A673 (cell line): ENCODE measurements around the gene MOGAT3. TPM values are rescaled to one million over a fixed set of nuclear protein-coding genes. Genes with fewer than 3 reads are reported as not detected.

Experiments used
- BruUV-seq: library from RNA; stranded (reverse); fragments of 400-500 nt; replicated peaks from 2 replicates; lab custom pipeline; 2021; lab: Mats Ljungman, UMichigan
- CTCF ChIA-PET: fragments of 300-600 bp; sonication (Branson Sonifier 250); formaldehyde crosslinking; loops from one replicate; lab custom pipeline; 2022; ENCODE audit warnings: antibody characterized with exemption; lab: Charles Lee
- POLR2A ChIA-PET: fragments of 300-600 bp; sonication (Branson Sonifier 250); formaldehyde crosslinking; loops from one replicate; lab custom pipeline; 2022; ENCODE audit warnings: antibody characterized with exemption; ENCODE audit not compliant: low non-redundant PET; lab: Charles Lee
- DNase-seq: peaks from one replicate; pipeline ENCODE4 v3.0.0-alpha.2; 2015; ENCODE audit warnings: low spot score
- H3K27ac ChIP-seq: fragments of 200-600 bp; sonication (generic); 2 replicates; pipeline ENCODE4 v1.5.1; 2016; ENCODE audit warnings: mixed run types, low read depth, mild to moderate bottlenecking, mixed read lengths, antibody characterized with exemption, low read length; ENCODE audit not compliant: poor library complexity, severe bottlenecking
- H3K27me3 ChIP-seq: fragments of 200-600 bp; sonication (generic); replicated peaks from 2 replicates; pipeline ENCODE4 v1.6.1; 2017; ENCODE audit warnings: mixed run types, low read depth, mild to moderate bottlenecking, mixed read lengths, antibody characterized with exemption, low read length; ENCODE audit not compliant: insufficient read depth, poor library complexity
- H3K36me3 ChIP-seq: fragments of 200-600 bp; sonication (generic); 2 replicates; pipeline ENCODE4 v1.6.1; 2016; ENCODE audit warnings: mixed run types, mild to moderate bottlenecking, mixed read lengths, antibody characterized with exemption, low read length; ENCODE audit not compliant: insufficient read depth, poor library complexity, severe bottlenecking
- H3K4me1 ChIP-seq: fragments of 200-600 bp; sonication (generic); 2 replicates; pipeline ENCODE4 v1.6.1; 2017; ENCODE audit warnings: mixed run types, mild to moderate bottlenecking, mixed read lengths, antibody characterized with exemption, low read length; ENCODE audit not compliant: insufficient read depth, poor library complexity, severe bottlenecking
- H3K4me3 ChIP-seq: fragments of 200-600 bp; sonication (generic); 2 replicates; pipeline ENCODE4 v1.5.1; 2016; ENCODE audit warnings: low read depth, mixed run types, mild to moderate bottlenecking, mixed read lengths, low read length; ENCODE audit not compliant: poor library complexity, severe bottlenecking
- H3K9me3 ChIP-seq: fragments of 200-600 bp; sonication (generic); 2 replicates; pipeline ENCODE4 v1.6.1; 2016; ENCODE audit warnings: mixed run types, low read depth, mild to moderate bottlenecking, mixed read lengths, antibody characterized with exemption, low read length; ENCODE audit not compliant: poor library complexity, severe bottlenecking
- CTCF ChIP-seq: fragments of 300-800, 200-600 bp; sonication (generic); conservative IDR thresholded peaks from 2 replicates; pipeline ENCODE4 v1.5.1; 2017; ENCODE audit warnings: low read depth, mild to moderate bottlenecking, antibody characterized with exemption, low read length, moderate library complexity, mixed read lengths
- EZH2 ChIP-seq: fragments of 200-600 bp; sonication (generic); IDR thresholded peaks from 2 replicates; pipeline ENCODE4 v1.6.1; 2017; ENCODE audit warnings: borderline replicate concordance, low read depth, mild to moderate bottlenecking, mixed read lengths, antibody characterized with exemption, low read length; ENCODE audit not compliant: poor library complexity, severe bottlenecking
- intact Hi-C: fragments of 100-400 bp; cut with micrococcal nuclease; formaldehyde crosslinking; loops from one replicate; pipeline ENCODE4 v1.10.0; 2022; ENCODE audit not compliant: unreplicated experiment
- total RNA-seq: library from RNA; stranded (reverse); gene quantifications from 2 replicates; pipeline ENCODE4 v1.2.3, GENCODE V29; 2021

The MOGAT3 gene
- total RNA-seq, 1 experiment from 2014 or later: not detected

- BruUV-seq: no TSS peak
These were observed 27.0 kb downstream of the MOGAT3 start for GRCh38 chr7:101173752-101174244.

GRCh38 chr7:101172854-101173751, 27.7 kb downstream of the MOGAT3 start:
- TF ChIP-seq EZH2 (no peak), CTCF (no peak)
- intact Hi-C loops: loop anchor here (10.0 kb wide), 1 partner anchor 78 kb away; no protein-coding TSS in a partner anchor
- H3K36me3 ChIP-seq: no peaks in the 10 kb centered on the region
- POLR2A ChIA-PET: no interaction called here
- peaks cover 59% of the 10 kb centered on the region for H3K27me3 ChIP-seq
- H3K4me1 ChIP-seq: peaks cover 39% of the 10 kb centered on the region
- CTCF ChIA-PET: interaction anchor here (0.9 to 1.1 kb wide), 2 partner anchors 19 to 29 kb away, joined by 5 to 10 read pairs; no protein-coding TSS in a partner anchor
- H3K4me3 ChIP-seq: peak overlapping the region; percentile 36
- H3K27ac ChIP-seq: no peak overlapping the region
- BruUV-seq: no TSS peak
- peak; percentile 83 for DNase-seq
- H3K9me3 ChIP-seq: no peaks in the 10 kb centered on the region

More at GRCh38 chr7:101173752-101174244, 27.0 kb downstream of the MOGAT3 start:
- intact Hi-C loops: loop anchor here (10.0 kb wide), 1 partner anchor 79 kb away; no protein-coding TSS in a partner anchor
- Histone ChIP-seq H3K9me3 (no peaks in the 10 kb centered on the region), H3K27ac (no peak overlapping the region), H3K4me3 (peak overlapping the region; percentile 36), H3K4me1 (peaks cover 39% of the 10 kb centered on the region), H3K27me3 (peaks cover 58% of the 10 kb centered on the region), H3K36me3 (no peaks in the 10 kb centered on the region)
- TF ChIP-seq CTCF: no peak
- POLR2A ChIA-PET: no interaction called here
- CTCF ChIA-PET: interaction anchor here (0.9 to 1.1 kb wide), 2 partner anchors 19 to 30 kb away, joined by 5 to 10 read pairs; no protein-coding TSS in a partner anchor
- DNase-seq: peak; percentile 84

GRCh38 chr7:101172005-101172853, 28.6 kb downstream of the MOGAT3 start:
- no peaks in the 10 kb centered on the region for H3K36me3 ChIP-seq
- intact Hi-C loops: loop anchor here (10.0 kb wide), 1 partner anchor 77 kb away; no protein-coding TSS in a partner anchor
- CTCF ChIA-PET: no interaction called here
- DNase-seq: no peak
- peaks cover 58% of the 10 kb centered on the region for H3K27me3 ChIP-seq
- peak overlapping the region; percentile 36 for H3K4me3 ChIP-seq
- H3K27ac ChIP-seq: no peak overlapping the region
- TF ChIP-seq CTCF: no peak
- TF ChIP-seq EZH2: peak; percentile 70
- no TSS peak for BruUV-seq
- POLR2A ChIA-PET: no interaction called here
- H3K9me3 ChIP-seq: no peaks in the 10 kb centered on the region
- peaks cover 42% of the 10 kb centered on the region for H3K4me1 ChIP-seq
